ENCODE data around the gene SYNPO2. TPM values are rescaled to one million over a fixed set of nuclear protein-coding genes. Genes with fewer than 3 reads are reported as not detected.

SYNPO2 gene
- total and polyA plus RNA-seq, 2 of the 8 experiments (the other 6 are each of a cell fraction or from before 2014, with no cell fraction given): 0.50 to 4.2 TPM

DNA sequence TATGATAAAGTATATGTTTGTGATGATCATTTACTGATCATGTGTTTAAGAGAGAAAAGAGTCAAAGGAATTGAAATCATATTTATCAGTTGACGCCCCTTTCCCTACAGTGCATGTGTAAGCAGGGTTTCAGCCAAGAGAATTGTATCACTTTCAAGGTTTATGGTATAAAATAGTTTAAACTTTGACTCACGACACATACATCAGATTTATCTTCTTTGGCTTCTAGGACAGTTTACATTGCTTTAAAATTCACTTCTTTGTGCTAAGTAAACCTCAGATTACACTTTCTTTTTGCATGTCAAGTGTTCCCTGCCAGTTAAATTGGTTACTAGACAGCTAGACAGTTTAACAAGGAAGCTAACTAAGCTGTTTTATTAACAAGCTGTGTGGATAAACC lies 160.7 kb downstream of the SYNPO2 start:
- H3K14ac ChIP-seq (ENCODE audit: insufficient read length): no peak overlapping the region
- H2BK5ac ChIP-seq (ENCODE audit: low read depth, low read length): no peak overlapping the region
- no peak for FAIRE-seq
- no peak overlapping the region for H3K9ac ChIP-seq (replicated peaks in 1 of 4; ENCODE audit: extremely low read depth in 1 of 4, low read depth in 3 of 4, low read length in 3 of 4)
- no peak overlapping the region for H2BK15ac ChIP-seq (ENCODE audit: low read length)
- H4K5ac ChIP-seq (ENCODE audit: insufficient read length, low read depth, low read length): no peak overlapping the region
- CTCF ChIA-PET (ENCODE audit: partially characterized antibody): interaction anchor here (2.6 kb wide), 1 partner anchor 9 kb away, joined by 16 read pairs; no protein-coding TSS in a partner anchor
- H3K27me3 ChIP-seq (replicated peaks in 1 of 4; ENCODE audit: control insufficient read depth in 3 of 4, extremely low read depth in 1 of 4, insufficient read depth in 3 of 4, low read length in 3 of 4): no peaks in the 10 kb centered on the region
- H3K79me2 ChIP-seq (ENCODE audit: control insufficient read depth in 1 of 2, insufficient read depth in 2 of 2, low read length in 2 of 2): no peaks in the 10 kb centered on the region
- no peak overlapping the region for H3K4ac ChIP-seq (replicated peaks; ENCODE audit: insufficient read length, low read depth, low read length)
- H2BK120ac ChIP-seq (replicated peaks; ENCODE audit: low read depth, low read length): no peak overlapping the region
- H2AK5ac ChIP-seq (ENCODE audit: low read depth, low read length): no peak overlapping the region
- H3K56ac ChIP-seq (replicated peaks; ENCODE audit: insufficient read length, low read depth, low read length): no peak overlapping the region
- no peaks in the 10 kb centered on the region for H3K36me3 ChIP-seq (ENCODE audit: control insufficient read depth in 2 of 4, insufficient read depth in 4 of 4, low read length in 3 of 4)
- no peak overlapping the region for H4K91ac ChIP-seq (replicated peaks; ENCODE audit: insufficient read length, low read length)
- no peak overlapping the region for H3K4me3 ChIP-seq (ENCODE audit: extremely low read depth in 1 of 4, insufficient read depth in 2 of 4, low read depth in 3 of 4, low read length in 4 of 4)
- no peak overlapping the region for H3K23ac ChIP-seq (ENCODE audit: insufficient read length)
- POLR2A ChIA-PET (ENCODE audit: partially characterized antibody): no interaction called here
- H3K79me1 ChIP-seq (ENCODE audit: low read depth, low read length): no peaks in the 10 kb centered on the region
- no peaks in the 10 kb centered on the region for H3K23me2 ChIP-seq (ENCODE audit: low read depth, low read length)
- H4K8ac ChIP-seq (ENCODE audit: extremely low read depth, insufficient read depth, low read length): no peak overlapping the region
- no peak overlapping the region for H3K4me2 ChIP-seq (ENCODE audit: insufficient read depth in 1 of 2, low read depth in 2 of 2, low read length in 2 of 2)
- H3K4me1 ChIP-seq (replicated peaks in 1 of 4; ENCODE audit: control insufficient read depth in 3 of 4, insufficient read depth in 4 of 4, low read length in 3 of 4): no peaks in the 10 kb centered on the region
- H2AFZ ChIP-seq (ENCODE audit: low read length): no peak overlapping the region
- H2BK12ac ChIP-seq (ENCODE audit: low read depth, low read length): no peak overlapping the region
- no peaks in the 10 kb centered on the region for H4K20me1 ChIP-seq (replicated peaks in 1 of 2; ENCODE audit: control insufficient read depth in 1 of 2, insufficient read depth in 2 of 2, low read length in 2 of 2)
- H3K9me3 ChIP-seq (ENCODE audit: insufficient read depth in 2 of 2, low read depth in 1 of 2, low read length in 1 of 2): no peaks in the 10 kb centered on the region
- H3K27ac ChIP-seq (ENCODE audit: low read depth, low read length): no peak overlapping the region
- H2BK20ac ChIP-seq (ENCODE audit: low read length): no peak overlapping the region
- WGBS, 2 experiments (ENCODE audit: extremely low coverage in 1 of 2, insufficient coverage in 1 of 2, insufficient read length in 1 of 2, insufficient replicate concordance in 2 of 2, low coverage in 1 of 2, low lambda C conversion rate in 2 of 2, missing lambda C conversion rate in 1 of 2): 90% methylated on average over 2 of the region's 2 CpGs; no CpG with 5 or more reads in 1 of the 2 experiments
- no peak overlapping the region for H3K18ac ChIP-seq (ENCODE audit: extremely low read depth, low read length)
- no peak for DNase-seq (ENCODE audit: low read depth in 1 of 2, low spot score in 2 of 2)
- no peak for TF ChIP-seq ASH2L (IDR thresholded peaks at IDR 0.05; ENCODE audit: low read length)
- TF ChIP-seq POLR2A (IDR thresholded peaks at IDR 0.05; ENCODE audit: control extremely low read depth in 1 of 2, low read depth in 2 of 2, low read length in 2 of 2): no peak
- no peak for TF ChIP-seq KDM1A (IDR thresholded peaks at IDR 0.05; ENCODE audit: borderline replicate concordance, low read length)
- TF ChIP-seq CBX5 (IDR thresholded peaks at IDR 0.05; ENCODE audit: low read depth, low read length): no peak
- no peak for TF ChIP-seq SAP30 (IDR thresholded peaks at IDR 0.05; ENCODE audit: insufficient read depth, insufficient replicate concordance, low read length)
- no peak for TF ChIP-seq RNF2 (IDR thresholded peaks at IDR 0.05; ENCODE audit: borderline replicate concordance, low read depth, low read length, missing control alignments, poor library complexity, severe bottlenecking)
- TF ChIP-seq TCF12 (IDR thresholded peaks at IDR 0.05; ENCODE audit: low read depth, low read length): no peak
- TF ChIP-seq, protein P1, sequence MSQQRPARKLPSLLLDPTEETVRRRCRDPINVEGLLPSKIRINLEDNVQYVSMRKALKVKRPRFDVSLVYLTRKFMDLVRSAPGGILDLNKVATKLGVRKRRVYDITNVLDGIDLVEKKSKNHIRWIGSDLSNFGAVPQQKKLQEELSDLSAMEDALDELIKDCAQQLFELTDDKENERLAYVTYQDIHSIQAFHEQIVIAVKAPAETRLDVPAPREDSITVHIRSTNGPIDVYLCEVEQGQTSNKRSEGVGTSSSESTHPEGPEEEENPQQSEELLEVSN (IDR thresholded peaks at IDR 0.05): no peak
- no peak for TF ChIP-seq TEAD4 (IDR thresholded peaks at IDR 0.05; ENCODE audit: low read depth, low read length)

All from H1 (cell line).